ENCODE results near the gene PRICKLE2.

The PRICKLE2 gene

DNA sequence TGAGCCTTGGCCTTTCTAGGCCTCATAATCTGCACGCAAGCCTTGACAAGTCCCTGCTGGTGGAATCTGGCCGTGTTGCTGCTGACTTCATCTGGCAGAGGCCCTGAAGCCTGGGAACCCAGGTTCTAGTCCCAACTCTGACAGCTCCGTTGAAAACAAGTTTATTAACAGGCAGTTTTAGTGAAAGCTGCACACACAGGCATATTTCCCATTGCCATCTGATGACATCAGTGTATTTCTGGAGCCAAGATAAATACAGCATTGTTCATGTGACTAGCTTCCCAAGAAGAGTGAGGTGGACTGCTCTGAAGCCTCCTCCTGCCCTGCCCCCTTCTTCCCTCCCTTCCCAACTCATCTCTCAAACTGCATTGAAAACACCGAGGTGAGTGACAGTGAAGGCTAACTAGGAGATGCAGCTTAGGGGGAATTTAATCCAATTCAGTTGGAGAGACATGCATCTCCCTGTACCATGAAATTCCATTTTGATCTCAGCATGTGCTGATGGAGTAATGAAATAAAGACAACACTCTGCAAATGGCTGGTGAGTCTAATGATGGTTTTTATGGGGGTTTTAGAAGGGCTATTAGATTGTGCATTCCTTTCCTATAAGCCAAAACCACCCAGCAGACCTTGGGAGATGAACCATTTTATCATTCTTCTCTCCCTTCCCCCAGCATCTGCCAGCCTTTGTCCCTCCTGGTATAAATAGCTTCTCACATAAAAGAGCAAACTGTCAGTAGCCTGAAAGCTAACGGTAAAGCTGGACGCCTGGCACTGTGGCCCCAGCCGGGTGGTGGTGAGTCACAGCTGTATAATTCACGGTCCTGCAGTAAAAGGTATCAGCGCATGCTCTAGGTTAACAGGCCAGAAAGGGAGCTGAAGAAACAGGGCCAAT lies 38.0 kb downstream of the PRICKLE2 start:
- DNase-seq: peak; percentile 27

DNA sequence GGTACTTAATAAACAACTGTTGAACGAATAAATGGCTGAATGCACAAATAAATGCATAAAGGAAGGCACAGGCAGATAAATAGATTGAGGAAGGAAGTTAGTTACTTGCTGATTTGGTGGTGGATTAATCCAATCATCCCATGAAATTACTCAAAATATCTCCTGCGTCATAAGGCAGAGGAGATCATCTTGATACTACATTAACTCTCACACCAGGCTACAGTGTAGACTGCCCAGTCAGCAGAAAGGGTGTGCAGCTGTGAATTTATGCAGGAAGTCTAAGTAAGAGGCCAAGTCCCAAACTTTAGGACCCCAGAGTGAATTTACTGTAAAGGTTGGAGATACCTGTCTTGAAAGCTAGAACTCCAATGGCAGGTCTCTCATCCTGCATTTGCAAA lies 38.6 kb downstream of the PRICKLE2 start:
- no peak for DNase-seq

DNA sequence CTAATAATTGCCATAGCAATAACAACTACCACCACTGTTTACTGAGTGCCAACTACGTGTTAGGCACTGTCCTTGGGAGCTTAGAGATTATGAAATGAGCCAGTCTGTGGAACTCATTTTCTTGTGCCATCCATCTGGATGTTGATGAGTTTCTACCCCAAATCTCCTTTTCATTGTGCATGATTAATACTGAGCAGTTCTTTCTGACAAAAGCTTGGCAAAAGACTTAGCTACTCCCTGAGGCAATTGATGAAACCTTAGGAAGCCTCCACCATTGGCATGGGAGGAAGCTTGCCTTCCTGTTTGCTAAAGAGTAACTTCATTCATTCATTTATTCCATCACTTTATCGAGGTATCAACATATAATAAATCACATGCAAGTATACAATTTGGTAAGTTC lies 39.8 kb downstream of the PRICKLE2 start:
- no peak for DNase-seq

GRCh38 chr3:64184621-64185020 lies 40.6 kb downstream of the PRICKLE2 start:
- DNase-seq: no peak

DNA sequence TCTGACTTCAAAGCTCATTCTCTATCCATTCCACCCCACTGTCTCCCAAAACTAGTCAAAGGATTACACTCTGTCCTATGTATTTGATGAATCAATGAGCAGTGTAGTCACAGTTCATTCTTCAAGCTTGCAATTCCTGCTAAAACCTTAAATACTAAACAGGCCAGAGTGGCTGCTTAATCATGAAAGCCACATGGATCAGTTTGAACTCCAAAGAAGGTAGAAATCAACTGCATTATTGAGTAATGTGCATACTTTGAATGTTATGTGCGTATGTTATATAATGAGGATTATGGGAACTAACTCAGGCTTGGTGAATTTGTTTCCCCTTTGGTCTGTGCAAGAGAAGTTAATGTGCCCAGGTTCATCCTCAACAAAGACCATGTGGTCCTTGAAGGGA lies 45.4 kb downstream of the PRICKLE2 start:
- DNase-seq: no peak

GRCh38 chr3:64179249-64179648 lies 46.0 kb downstream of the PRICKLE2 start:
- DNase-seq: no peak

DNA sequence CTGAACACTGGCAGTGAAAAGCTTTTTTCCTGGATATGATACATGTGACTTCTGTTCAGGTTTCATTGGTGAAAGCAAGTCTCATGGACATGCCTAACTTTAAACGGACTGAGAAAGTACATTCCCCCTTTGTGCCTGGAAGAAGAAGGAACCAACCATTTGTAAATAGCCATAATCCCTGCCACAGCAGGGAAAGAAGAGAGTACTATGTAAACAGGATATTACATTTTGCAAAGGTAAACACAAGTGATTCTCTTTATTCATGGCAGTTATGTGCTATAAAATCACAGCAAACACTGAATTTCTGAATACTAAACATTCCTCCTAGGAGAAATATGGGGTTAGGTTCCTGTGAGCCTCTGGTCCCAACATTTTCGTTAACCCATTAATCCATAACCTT lies 46.8 kb downstream of the PRICKLE2 start:
- peak; percentile 15 for DNase-seq

- DNase-seq: no peak
Measured at GRCh38 chr3:64176461-64176996, 48.7 kb downstream of the PRICKLE2 start.

GRCh38 chr3:64174328-64174727 lies 50.9 kb downstream of the PRICKLE2 start:
- no peak for DNase-seq

- no peak for DNase-seq
Measured at GRCh38 chr3:64173563-64173962, 51.7 kb downstream of the PRICKLE2 start.

- DNase-seq: no peak
Measured at GRCh38 chr3:64170270-64170669, 55.0 kb downstream of the PRICKLE2 start.

GRCh38 chr3:64167868-64168267 lies 57.4 kb downstream of the PRICKLE2 start:
- DNase-seq: no peak

- no peak for DNase-seq
Measured at GRCh38 chr3:64167351-64167750, 57.9 kb downstream of the PRICKLE2 start.

DNA sequence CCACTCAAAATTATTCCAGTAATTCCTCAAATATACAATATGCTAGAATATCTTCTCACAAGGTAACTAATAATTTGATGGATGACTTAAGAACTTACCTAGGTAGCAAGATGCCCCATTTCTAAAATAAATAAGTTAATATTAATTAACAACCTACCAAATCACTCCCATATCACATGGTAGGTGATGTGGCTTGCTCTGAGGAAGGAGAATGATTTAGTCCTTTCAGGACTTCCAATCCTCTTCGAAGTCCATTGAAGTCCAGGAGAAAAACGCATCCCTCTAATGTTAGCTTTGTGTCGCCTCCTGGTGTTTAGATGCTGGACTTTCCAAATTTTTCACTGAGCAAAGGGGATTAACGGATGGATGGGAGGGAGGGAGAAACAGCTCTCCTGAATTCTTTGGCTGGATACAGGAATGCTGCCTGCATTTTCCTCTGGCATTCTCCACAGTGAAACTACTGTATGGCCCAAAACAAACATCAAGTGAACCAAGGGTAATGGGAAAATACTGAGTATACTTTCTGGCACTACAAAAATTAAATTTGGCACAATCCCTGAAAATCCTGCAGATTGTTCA lies 58.6 kb downstream of the PRICKLE2 start:
- no peak for DNase-seq

- DNase-seq: no peak
Measured at GRCh38 chr3:64164349-64164748, 60.9 kb downstream of the PRICKLE2 start.

- peak; percentile 43 for DNase-seq
Measured at GRCh38 chr3:64163755-64164148, 61.5 kb downstream of the PRICKLE2 start.

GRCh38 chr3:64163019-64163754 lies 62.1 kb downstream of the PRICKLE2 start:
- no peak for DNase-seq

GRCh38 chr3:64161481-64161952 lies 63.7 kb downstream of the PRICKLE2 start:
- DNase-seq: peak; percentile 16

DNA sequence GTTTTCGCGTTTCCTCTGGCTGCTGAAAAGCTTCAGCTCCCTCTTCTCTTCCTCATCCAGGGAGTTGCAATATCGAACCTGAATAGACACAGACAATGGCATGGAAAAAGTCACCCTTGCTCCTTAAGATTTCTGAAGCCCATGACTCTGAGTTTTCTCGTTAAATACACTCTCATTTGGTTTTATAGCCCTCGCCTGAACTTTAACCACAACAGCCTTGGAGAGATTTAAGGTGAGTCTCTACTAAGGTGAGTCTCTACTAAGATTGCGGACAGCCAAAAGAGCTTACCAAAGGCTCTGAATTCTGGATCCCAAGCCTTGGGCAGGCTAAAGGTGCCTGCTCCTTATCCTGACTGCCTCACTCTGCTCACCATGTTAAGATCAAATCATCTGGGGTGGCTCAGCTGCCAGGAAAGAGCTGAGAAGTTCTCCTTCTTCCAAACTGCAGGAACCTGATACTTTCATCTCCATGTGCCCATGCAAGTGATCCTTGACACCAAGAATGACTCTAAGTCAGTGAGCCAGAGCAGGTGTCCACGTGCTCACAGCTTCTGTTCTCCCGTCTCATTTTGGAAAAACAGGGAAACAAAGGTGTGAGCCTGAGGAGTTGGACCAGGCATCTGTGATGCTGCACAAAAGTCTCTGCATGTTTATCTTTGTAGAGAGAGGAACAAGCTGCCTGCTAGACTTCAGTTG lies 65.1 kb downstream of the PRICKLE2 start:
- no peak for DNase-seq

DNA sequence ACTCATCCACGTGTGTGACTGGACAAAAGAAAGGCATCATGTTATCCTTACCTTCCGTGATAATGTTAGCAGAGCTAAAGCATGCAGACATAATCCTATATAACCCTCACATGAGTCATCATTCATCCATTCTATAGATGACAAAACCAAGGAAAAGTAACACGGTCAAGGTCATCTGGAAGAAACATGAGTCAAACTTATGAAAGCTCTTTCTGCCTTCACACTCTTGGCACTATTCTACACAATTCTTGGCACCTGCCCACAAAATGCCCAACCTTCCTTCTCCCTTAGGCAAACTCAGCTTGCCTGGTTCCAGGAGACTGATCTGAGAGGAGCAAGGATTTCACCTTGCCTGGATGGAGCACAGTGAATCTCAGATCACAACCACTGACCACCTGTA lies 66.9 kb downstream of the PRICKLE2 start:
- no peak for DNase-seq

- peak; percentile 60 for DNase-seq
Measured at GRCh38 chr3:64157150-64158035, 67.9 kb downstream of the PRICKLE2 start.

DNA sequence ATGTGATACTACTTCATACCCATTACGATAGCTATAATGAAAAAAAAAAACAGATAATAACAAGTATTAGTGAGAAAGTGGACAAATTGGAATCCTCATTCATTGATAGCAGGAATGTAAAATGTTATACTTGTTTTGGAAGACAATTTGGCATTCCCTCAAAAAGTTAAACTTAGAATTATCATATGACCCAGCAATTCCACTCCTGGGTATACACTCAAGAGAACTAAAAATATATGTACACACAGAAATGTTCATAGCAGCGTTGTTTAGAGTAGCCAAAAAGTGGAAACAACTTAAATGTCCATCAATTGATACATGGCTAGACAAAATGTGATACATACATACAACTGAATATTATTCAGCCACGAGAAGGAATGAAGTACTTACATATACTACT lies 69.9 kb downstream of the PRICKLE2 start:
- DNase-seq: no peak

Data from NCI-H510A treated with DMSO at 0.1 percent for 48 hours (cell line).